Measurements from ENCODE around the gene TMCC1.
A peak's percentile ranks its signal among the peaks of the same experiment; 100 is the strongest.
"Not testable (repeated sequence)": the region's sequence is repeated elsewhere in the genome, so short reads cannot be mapped to it uniquely, and the experiment has no call there.

Gene TMCC1

DNA sequence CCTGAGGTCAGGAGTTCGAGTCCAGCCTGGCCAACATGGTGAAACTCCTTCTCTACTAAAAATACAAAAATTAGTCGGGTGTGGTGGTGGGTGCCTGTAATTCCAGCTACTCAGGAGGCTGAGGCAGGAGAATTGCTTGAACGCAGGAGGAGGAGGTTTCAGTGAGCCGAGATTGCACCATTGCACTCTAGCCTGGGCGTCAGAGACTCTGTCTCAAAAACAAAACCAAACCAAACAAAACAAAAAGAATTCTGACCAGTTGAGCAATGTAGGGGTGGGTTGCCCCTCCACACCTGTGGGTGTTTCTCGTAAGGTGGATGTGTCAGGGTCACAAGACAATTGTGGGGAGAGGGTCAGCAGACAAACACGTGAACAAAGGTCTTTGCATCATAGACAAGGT, 252.5 kb downstream of the TMCC1 start:
- not testable (repeated sequence) for DNase-seq

- no peak for DNase-seq
Observed at GRCh38 chr3:129638481-129638880, 255.0 kb downstream of the TMCC1 start.

- DNase-seq: no peak
Observed at GRCh38 chr3:129636082-129636481, 257.4 kb downstream of the TMCC1 start.

DNA sequence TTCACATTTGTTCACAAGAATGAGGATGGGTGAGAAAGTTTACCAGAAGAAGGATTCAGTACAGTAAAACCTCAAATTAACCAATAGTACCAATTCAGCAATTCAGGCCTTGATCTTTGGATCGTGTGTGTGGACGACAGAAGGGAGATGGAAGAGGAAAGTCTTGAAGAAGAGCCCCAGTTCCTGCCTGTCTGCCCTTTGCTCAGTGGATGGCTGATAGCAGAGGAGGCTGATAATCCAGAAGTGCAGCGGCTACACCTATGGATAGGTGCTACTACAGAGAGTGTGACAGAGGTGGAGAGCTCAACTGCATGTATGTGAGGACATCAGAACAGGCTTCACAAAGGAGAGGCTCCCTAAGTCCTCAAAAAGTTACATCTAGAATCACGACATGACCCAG, 257.9 kb downstream of the TMCC1 start:
- no peak for DNase-seq

- DNase-seq: no peak
Observed at GRCh38 chr3:129633751-129634481, 259.6 kb downstream of the TMCC1 start.

DNA sequence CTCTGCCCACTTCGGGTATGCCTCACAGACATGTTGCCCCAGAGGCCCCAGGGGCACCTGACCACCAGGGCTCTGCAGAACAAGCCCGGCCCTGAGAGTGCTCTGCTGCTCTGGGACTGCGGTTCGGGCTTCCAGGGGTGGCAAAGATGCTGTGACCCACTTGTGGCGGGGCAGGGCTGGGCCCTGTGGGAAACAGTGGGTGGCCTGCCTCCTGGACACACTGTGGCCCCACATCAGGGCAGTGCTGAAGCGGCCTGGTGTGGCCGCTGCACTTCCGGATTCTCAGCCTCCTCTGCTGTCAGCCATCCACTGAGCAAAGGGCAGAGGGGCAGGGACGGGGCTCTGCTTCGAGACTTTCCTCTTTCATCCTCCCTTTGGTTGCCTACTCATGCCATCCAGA, 260.5 kb downstream of the TMCC1 start:
- DNase-seq: no peak

DNA sequence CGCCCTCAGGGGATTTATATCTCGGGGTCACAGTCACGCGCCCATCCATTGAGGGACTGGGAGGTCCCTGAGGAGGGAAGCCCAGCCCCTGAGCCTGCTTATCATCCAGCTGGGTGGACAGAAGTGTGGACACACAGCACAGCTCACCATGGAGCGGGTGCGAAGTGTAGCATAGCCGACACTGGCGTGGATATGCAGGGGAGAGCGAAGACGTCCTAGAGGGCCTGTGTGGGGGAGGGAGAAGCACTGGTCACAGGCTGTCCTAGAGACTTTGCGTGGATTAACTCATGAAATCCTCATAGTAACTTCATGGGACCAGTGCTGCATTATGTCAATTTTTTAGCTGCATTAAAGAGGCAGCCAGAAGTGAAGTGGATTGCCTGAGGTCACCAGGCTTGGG, 261.0 kb downstream of the TMCC1 start:
- no peak for DNase-seq

GRCh38 chr3:129632056-129632455, 261.5 kb downstream of the TMCC1 start:
- DNase-seq: no peak

DNA sequence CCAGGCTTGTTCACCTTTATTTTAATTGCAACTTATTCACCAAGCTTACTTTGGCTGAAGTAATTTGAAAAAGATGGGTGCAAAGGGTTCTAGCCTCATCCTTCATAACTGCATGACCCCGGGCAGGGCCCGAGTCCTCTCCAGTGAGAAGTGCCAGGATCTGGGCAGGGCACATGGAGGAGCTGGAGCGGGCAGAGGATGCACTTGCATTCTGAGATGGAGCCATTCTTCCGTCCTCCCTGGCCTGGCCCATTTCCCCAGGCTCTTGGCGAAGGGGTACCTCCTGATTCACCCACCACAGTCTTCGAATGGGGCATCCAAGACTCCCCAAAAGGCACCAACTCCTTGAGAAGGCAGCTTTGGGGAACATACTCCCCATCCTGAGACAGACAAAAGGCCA, 264.5 kb downstream of the TMCC1 start:
- no peak for DNase-seq

GRCh38 chr3:129628169-129628522, 265.4 kb downstream of the TMCC1 start:
- no peak for DNase-seq

DNA sequence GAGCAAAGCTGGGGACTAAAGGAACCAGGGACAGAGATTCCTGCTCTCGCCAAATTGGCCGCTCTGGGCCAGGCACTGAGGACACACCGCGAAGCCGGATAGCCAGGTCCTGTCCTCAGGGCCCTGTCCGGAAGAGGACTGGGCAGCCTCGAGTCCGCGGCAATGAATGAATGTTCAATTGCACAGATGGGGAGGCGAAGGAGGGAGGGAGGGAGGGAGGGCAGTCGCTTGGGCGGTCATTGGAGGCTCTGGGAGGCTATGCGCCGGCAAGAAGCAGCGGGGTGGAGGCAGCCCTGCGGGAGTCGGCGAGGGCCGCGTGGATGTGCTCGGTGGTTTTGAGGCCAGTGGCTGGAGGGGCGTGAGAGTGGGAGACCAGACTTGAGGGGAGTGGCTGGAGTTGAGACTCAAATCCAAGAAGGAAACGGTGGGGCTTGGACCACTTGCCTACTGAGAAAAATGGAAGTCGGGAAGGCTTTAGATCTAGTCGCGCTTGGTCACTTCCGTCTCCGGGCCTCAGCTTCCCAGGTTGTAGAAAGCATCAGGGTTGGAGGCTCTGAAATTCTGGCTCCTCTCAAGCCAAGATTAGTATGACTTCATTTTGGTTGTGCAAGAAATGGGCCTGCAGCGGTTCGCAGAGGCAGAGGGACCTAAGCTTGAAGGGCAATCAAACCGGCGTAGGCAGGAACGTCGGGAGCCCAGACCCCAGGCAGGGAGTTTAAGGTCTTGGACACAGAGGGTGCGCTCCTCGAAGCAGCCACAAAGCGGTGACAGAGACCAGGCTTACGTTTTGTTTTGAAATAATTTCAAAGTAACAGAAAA, 266.0 kb downstream of the TMCC1 start:
- peak; percentile 62 for DNase-seq

DNA sequence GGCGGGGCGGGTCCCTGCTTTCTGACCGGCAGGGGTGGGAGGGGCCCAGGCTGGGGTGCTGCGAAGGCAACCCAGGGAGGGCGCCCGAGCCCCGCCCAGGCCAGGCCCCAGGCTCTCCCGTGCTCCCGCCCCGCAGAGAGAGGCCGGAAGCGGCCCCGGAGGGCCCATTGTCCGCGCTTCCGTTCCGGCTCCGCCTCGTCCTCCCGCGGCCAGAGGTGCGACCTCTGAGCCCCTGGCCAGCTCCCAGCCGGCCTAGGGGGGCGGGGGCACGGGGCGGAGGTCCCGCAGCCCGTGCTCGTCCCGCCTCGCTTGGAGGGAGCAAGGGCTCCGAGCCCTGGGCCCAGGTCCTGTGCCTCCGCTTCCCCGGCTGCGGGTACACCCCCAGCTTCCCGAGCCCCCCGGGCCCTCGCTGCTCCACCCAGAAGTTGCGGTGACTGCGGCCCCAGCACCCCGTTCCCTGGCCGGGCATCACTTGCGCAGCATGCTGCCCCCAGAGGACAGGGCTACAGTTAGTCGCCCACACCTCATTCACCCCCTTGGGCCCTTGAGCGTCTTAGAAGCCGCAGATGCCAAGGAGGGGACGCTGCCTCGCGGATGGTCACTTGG, 266.7 kb downstream of the TMCC1 start:
- DNase-seq: peak; percentile 72

- no peak for DNase-seq
Observed at GRCh38 chr3:129625072-129625874, 268.2 kb downstream of the TMCC1 start.

DNA sequence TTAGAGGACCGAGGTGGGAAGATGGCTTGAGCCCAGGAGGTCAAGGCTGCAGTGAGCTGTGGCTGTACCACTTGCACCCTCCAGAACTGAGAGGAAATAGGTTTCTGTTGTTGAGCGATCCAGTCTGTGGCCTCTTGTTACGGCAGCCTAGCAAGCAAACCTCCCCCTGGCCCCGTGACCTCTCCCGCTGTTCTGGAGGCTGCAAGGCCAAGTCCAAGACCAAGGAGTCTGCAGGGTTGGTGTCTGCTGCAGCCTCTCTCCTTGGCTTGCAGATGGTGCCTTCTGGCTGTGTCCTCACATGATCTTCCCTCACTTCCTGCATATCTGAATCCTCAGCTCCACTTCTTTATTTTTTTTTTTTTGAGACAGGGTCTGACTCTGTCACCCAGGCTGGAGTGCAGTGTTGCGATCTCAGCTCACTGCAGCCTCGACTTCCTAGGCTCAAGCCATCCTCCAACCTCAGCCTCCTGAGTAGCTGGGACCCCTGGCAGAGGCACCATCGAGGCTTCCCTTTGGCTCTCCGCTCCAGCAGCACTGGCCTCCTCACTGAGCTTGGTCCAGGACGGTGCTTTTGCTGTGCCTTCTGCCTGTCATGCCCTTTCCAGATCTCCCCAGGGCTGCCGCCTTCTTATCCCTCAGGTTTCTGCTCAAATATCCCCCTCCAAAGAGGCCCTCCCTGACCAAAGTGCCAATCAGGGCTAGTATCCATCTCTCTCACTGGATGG, 269.0 kb downstream of the TMCC1 start:
- no peak for DNase-seq

DNA sequence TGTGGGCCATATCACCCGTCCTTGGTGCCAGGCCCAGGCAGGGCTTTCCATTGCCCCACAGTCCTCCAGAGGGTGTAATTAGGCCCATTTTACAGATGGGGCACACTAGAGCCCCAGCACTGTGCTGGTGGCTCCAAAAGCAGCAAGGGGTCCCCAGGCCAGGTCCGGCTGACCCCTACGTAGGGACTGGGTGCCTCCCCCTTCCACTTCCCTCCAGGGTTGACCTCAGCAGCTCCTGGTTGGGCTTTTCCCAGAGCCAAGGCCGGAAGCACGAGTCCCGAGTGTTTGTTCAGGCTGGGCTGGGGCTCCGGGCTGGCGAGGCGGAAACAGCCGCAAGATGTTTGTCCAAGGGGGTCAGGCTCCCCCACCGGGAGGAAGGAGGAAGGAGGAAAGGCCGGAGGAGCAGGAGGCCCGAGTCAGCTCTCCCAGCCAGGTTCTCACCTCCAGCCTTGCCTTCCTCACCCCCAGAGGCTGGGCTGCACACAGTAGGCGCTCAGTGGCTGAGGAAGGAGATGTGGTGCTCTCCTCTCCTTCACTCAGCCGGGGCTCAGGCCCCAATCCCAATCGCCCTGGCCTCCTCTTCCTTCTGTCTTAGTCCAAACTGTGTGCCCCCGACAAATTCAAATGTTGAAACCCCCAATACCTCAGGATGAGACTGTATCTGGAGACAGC, 269.9 kb downstream of the TMCC1 start:
- DNase-seq: no peak

GRCh38 chr3:129622933-129623332, 270.6 kb downstream of the TMCC1 start:
- no peak for DNase-seq

- no peak for DNase-seq
Observed at GRCh38 chr3:129622226-129622874, 271.2 kb downstream of the TMCC1 start.

DNA sequence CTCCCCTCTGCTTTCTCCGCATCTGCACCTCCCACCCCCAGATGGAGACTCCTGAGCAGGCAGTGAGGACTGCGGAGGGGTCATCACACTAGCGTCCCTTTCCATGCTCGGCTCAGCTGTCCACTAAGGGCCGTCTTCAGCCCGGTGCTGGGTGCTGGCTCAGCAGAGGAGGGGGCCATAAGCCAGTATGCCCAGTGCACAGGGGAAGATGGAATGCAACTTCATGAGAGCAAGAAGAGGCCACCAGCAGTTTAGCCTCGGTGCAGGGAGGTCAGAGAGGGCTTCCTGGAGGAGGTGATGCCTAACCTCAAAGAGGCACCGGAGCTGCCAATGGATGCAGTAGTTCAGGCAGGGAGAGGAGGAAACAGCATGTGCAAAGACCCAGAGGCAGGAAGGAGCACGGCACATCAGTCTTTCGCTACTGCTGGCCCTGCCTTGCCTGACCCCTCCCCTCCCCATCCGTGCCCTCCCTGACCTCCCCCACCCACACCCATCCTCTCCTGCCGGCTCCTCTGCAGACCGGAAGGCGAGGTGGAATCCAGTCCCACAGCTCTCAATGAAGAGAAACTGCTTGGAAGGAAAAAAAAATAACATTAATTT, 271.8 kb downstream of the TMCC1 start:
- no peak for DNase-seq

GRCh38 chr3:129620828-129621559, 272.5 kb downstream of the TMCC1 start:
- no peak for DNase-seq

DNA sequence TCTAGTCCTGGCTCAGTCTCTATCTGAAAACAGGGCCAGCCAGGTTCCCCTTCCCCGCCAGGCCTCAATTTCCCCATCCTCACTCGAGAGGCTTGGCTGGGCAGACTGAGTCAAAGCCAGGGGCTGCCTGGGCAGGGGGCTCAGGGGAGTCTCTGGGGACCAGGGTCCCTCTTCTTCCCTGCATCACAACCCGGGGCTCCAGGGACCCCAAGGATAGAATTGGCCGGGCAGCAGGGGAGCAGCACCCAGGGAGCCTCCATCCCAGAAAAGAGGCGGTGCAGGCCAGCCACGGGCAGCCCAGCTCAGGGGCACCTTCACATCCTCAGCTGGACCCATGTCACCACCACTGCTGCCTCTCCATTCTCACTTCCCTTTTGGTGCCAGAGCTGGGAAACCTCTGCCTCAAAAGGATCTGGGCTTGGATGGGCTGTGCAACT, 273.8 kb downstream of the TMCC1 start:
- no peak for DNase-seq
